G401 (cell line): ENCODE results near the gene TRMT5. TPM values are rescaled to one million over a fixed set of nuclear protein-coding genes. Genes with fewer than 3 reads are reported as not detected.

Experiments
- DNase-seq: peaks from one replicate; pipeline ENCODE4 v3.0.0-alpha.2; 2015; ENCODE audit warnings: low spot score
- in situ Hi-C: cut with HindIII; loops from 2 replicates; pipeline ENCODE4 v1.10.0; 2016; ENCODE audit warnings: low sequenced_read_pairs, mixed read lengths
- total RNA-seq: library from RNA; depleted of rRNA; stranded (reverse); fragments of >200 nt; shearing (Covaris generic); gene quantifications from 2 replicates; pipeline ENCODE4 v1.2.3, GENCODE V29; 2014; rRNA removed

TRMT5 gene, protein sequence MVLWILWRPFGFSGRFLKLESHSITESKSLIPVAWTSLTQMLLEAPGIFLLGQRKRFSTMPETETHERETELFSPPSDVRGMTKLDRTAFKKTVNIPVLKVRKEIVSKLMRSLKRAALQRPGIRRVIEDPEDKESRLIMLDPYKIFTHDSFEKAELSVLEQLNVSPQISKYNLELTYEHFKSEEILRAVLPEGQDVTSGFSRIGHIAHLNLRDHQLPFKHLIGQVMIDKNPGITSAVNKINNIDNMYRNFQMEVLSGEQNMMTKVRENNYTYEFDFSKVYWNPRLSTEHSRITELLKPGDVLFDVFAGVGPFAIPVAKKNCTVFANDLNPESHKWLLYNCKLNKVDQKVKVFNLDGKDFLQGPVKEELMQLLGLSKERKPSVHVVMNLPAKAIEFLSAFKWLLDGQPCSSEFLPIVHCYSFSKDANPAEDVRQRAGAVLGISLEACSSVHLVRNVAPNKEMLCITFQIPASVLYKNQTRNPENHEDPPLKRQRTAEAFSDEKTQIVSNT
- 9.3 and 23.5 TPM in 2 replicates for total RNA-seq

DNA sequence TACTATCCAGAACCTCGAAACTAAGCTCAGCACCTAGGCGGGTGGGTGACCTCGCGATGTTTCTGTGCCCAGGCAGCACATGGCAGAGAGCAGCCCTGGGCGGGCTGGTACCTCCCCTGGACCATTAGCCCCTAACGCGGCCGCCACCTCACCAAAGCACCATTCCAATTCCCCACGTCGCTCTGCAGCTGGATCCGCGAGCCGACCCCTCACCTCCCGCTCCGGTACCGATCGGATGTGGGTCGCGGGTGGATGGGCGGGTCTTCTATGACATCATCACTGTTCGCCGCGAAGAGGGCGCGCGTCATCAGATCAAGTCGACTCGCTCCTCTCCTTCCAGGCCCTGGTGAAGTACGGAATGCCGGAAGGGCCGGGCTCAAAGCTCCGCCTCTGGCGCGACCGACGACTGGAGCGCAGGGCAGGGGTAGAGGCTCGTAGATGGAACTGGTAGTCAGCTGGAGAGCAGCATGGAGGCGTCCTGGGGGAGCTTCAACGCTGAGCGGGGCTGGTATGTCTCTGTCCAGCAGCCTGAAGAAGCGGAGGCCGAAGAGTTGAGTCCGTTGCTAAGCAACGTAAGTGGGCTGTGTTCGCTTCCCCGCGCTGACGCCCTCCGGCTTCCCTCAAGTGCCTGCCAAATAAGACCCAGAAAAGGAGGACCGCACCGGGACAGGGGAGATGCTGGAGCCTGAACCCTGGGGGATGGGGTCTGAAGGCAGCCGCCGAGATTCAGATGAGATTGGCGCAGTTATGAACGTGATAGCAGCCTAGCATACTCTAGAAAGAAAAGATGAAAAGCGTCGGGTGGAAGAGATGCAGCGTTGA is at the start of gene TRMT5, which contains the start of gene SLC38A6:
TSS of gene TRMT5 (minus strand) at position 269 of the 822 bp plus-strand sequence. CDS start at position 163, 106 bp downstream.
TSS of gene SLC38A6 (plus strand) at position 435 of the 822 bp plus-strand sequence. CDS start at position 468, 33 bp downstream.
- DNase-seq = peak; percentile 94
- in situ Hi-C loops = no loop called here

DNA sequence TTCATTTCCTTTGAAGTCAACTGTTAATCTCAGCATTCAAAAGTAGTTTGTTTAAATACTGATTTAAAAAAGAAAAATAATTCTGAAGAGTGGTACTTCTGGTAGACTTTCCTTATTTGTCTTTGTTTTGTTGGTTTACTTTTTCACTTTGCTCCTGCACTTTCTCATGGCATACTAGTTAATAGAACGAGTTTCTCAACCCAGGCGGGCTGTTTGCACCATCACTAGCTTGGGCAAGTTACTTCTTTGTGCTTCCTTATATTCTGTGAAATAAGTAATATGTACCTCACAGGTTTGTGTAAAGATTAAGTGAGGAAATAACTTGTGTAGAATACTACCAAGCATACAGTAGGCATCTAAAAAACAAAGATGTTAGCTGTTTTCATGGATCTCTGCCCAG is 45.6 kb upstream of the TRMT5 start:
- in situ Hi-C loops = loop anchor here (10.0 kb wide), 1 partner anchor 372 kb away; no protein-coding TSS in a partner anchor

DNA sequence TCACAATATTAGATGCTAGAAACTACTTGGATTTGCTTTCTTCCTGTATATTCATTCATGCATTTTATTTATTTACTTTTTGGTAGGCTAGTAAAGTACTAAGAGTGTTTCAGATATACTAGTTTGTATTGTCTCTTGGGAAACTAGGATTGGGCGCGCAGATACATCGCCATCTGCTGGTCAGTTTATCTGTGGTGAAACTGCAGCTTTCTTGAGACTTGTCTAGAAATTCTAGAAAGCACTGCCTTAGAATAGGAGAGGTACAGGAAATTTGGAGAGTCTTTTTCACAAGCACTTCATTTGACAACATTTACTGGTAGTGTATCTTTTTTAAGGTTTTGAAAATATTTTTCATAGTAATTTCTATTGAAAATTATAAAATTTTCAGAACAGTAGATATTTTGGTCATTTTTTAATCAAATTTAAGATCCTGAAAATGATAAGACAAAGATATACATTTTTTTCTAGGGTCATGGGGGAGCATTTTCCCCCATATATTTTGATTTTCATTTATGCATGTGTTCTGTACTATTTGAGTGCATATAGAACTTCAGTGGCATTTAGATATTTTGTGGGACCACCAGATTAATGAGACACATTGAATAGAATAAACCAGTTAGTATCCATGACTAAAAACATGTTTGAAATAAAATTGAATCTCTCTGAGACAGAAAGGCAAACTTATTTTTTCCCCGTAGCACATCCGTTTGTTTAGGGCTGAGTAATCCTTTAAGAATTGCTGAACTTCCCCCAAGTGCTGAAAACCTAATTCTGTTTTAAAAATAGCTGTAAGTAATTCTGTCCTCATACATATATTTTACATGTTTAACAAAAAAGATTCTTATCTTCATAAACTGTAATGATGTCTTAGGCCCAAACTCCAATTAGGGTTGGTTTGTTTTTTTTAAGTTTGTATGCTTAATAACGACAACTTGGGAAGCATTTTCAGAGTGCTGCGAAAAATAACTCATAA is 44.7 kb upstream of the TRMT5 start:
- DNase-seq = peak; percentile 78
- in situ Hi-C loops = loop anchor here (10.0 kb wide), 1 partner anchor 371 kb away; no protein-coding TSS in a partner anchor

More for the DNA sequence above, 45.6 kb upstream of the TRMT5 start:
- no peak for DNase-seq

DNA sequence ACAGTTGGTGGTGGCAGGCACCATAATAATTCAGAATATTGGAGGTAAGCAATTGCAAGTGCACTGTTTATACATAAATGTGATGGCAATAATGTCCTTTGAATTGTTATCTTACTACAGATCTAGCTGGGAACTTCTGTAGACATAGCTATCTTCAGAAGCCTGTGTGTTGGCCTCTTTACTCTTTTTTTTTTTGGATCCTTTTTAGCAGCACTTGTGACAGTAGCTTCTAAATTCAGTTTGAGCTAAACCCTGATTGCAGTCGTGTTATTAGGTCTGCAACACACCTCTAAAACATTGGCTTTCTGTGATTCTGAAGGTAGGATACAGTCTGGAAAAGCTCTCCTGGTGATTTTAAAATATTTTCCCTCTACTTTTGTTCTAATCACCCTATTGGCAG is 38.7 kb upstream of the TRMT5 start:
- in situ Hi-C loops = no loop called here
- DNase-seq = no peak

DNA sequence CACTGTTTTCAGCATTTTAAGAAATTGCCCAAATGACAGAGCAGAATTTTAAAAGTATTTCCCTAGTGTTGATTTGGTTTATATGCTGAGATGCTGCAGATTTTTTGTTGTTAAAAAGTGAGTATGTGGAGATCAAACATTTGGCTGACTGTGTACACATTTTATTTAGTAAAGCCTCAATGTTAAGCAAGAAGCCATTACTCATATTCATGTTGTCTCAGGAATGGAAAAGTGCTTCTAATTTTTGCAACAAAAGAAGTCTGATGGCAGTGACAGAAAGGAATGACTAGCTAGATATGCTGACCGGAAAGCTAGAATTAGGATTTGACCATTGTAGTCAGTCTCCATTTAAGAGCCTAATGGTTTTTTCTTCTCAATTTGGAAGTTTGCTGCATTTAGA is 22.7 kb upstream of the TRMT5 start:
- no peak for DNase-seq
- in situ Hi-C loops = no loop called here

DNA sequence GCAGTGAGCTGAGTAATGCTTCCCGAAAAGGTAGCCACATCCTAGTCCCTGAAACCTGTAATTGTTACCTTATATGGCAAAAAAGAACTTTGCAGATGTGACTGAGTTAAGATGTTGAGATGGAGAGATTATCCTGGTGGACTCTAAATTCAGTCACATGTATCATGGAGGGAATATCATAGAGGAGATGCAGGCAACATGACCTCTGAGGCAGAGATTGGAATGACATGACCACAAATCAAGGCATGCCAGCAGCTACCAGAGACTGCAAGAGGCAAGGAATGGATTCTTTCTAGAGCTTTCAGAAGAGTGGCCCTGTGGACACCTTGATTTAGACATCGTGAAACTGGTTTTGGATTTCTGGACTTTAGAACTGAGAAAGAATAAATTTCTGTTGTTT is 18.7 kb upstream of the TRMT5 start:
- DNase-seq = no peak
- in situ Hi-C loops = no loop called here

DNA sequence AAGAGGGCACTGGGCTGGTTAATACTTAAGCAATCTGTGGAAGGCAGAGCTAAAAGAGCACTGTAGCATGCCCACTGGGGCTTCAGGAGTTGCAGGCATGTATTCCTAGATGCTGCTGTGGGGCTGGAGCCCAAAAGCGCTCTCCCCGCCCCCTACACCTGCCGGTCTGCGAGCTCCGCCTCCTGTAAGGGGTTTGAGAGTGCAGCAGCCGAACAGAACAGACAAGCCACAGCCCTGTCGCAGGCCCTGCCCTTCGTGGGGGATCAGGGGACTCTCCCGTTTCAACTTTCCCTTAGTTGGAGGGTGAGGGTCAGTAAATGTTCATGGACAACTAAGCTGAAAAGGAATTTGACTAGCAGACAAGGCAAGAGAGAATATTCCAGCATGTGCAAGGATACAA is 17.7 kb upstream of the TRMT5 start:
- DNase-seq = no peak
- in situ Hi-C loops = no loop called here

DNA sequence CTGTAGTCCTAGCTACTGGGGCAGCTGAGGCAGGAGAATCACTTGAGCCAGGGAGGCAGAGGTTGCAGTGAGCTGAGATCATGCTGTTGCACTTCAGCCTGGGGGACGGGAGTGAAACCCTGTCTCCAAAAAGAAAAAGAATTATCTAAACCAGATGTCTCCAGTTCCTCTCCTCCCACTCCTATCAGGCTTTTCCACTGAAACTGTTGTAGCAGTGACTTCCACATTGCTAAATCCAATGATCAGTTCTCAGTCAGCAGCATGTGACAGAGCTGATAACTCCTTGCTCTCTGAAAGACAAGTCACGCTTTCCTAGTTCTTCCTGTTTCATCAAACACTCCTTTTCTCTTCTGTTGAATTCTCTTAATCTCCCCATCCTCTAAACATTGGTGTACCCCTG is 8.7 kb upstream of the TRMT5 start:
- in situ Hi-C loops = no loop called here
- no peak for DNase-seq

DNA sequence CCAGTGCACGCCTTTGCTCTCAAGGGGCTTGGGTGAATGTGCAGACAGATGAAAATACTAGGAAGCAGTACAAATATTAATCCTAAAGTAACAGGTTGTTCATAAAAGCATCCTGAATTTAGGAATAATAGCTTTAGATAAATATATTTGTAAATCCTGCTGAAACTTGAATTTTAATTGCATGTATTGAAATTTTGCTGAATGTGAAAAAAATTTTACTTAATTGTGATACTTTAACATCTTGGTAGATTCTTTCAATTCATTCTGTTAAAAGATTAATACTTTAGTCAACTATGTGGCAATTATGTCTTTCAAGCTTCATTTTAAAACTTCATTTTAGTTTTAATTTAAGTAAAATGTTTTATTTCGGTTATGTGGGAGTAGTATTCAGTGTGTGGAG is 5.6 kb upstream of the TRMT5 start:
- in situ Hi-C loops = no loop called here
- no peak for DNase-seq

DNA sequence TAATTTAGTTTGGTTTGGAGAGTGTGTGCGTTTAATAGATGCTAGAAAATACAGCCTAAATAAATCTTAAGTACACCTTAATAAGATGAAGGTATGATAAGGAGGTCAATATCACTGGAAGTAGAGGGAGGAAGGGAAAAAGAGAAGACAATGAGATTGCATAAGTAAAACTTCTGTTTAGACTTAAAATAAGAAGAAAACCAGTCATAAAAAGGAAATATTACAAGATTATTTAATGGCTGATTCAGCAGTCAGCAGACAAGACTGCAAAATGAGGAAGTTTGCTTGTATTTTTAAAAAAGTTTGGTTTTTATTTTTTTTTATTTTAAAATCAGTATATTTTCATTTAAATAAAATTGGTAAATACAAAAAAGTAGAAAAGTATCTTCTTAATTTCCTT is 3.3 kb upstream of the TRMT5 start:
- in situ Hi-C loops = no loop called here
- no peak for DNase-seq

DNA sequence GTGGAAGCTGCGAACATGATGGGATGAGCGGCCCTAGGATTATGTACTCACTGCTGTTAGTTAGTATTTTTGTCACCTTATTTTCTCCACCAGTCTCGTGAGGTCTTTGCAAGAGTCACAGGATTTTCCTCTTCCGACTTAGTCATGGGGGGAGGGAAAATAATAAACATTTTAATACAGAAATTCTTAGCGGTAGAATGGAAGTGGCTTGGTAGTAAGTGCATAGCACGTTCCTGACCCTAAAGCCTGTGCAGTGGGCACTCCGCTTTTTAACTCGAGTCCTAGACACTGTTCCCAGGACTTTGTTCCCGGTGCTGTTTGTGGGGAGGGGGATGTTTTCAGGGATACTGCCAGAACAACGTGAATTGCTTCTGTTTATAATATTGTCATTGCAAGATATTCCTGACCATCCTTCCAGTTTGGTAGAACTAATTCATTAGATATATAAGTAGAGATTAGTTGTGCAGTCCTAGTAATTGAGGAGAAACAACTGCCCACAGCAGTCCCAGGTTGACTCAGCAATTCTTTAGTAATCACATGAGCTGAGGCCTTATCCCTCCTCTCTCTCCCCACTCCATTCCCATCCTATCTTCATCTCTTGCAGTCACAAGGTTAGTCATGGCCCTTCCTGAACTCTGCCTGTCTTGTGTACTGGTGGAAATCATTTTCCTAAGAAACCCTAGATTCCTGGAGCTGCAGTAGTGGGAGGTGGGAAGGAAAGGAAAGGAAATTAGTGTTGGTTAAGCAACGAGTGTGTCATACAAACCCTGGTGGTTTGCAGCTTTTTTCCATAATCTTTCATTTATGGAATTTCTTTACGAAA is 965 bp upstream of the TRMT5 start:
- in situ Hi-C loops = no loop called here
- peak; percentile 20 for DNase-seq

DNA sequence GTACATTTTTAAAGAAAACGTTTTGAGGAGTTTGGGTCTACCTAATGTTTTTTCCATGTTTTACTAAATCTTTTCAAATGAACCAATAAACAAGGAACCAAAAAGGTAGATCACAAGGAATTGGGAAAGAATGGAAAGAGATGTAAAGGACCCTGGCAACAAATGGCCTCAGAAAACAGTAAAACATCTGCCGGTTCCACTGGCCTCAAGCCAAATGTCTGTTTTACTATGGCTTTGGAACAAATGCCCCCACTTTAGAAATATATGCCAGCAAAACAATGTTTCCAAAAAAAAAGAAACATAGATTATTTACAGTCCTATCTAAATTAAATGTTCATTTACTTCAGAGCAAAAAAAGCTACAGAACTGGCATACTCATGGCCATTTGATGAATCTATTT is 3.0 kb downstream of the TRMT5 start:
- no peak for DNase-seq
- in situ Hi-C loops = no loop called here

DNA sequence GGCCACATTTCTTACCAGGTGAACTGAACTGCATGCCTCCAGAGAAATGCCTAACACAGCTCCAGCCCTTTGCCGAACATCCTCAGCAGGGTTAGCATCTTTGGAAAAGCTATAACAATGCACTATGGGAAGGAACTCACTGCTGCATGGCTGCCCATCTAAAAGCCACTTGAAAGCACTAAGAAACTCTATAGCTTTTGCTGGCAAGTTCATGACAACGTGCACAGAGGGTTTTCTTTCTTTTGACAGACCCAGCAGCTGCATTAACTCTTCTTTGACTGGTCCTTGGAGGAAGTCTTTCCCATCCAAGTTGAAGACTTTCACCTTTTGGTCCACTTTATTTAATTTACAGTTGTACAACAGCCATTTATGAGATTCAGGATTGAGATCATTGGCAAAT is 5.3 kb downstream of the TRMT5 start:
- in situ Hi-C loops = no loop called here
- peak; percentile 21 for DNase-seq

DNA sequence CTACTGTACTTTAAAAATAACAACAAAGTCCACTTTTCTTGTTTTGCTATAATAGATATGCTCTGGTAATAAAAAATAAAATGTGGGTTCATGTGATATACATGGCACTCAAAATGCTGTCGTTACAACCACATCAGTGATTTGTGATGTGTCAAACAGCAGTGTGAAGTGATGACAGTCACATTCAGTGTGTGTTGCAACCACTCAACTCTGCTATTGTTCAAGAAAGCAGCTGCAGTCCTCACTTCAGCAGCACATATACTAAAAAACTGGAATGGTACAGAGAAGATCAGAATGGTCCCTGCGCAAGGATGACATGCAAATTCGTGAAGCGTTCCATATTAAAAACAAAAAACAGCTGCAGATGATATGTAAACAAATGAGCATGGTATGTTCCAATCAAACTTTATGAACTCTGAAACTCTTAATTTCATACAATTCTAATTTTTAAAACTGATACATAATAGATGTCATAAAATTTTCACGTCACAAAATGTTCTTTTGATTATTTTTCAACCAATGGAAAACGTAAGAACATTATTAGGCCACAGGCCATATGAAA is 6.7 kb downstream of the TRMT5 start:
- in situ Hi-C loops = no loop called here
- no peak for DNase-seq

DNA sequence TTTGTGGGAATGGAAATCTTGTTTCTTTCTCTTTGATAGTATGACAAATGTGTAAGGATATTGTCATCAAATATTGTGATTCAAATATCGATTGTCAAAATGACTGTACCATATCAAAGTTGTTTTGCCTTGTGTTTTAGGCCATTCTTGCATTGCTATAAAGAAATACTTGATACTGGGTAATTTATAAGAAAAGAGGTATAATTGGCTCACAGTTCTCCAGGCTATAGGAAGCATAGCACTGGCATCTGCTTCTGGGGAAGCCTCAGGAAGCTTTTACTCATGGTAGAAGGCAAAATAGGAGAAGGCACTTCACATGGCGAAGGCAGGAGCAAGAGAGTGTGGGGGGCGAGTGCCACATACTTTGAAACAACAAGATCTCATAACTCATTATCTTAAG is 7.8 kb downstream of the TRMT5 start:
- in situ Hi-C loops = no loop called here
- no peak for DNase-seq

DNA sequence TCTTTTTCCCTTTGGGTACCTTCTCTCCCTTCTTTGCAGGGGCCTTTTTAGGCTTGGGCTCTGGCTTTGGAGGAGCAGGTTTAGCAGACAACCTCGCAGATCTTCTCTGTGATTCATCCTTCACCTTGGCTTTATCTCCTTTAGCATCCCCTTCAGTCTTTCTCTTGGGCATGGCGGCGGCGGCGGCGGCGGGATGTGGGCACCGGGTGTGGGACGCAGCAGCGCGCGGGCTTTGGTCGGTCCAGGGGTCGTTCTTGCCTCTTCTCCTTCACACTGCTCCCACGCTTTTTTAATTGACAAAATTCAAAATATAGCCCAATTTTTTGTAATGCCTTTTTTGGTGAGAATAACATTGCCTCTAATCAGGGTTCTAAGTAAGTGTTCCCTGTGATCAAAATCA is 8.6 kb downstream of the TRMT5 start:
- no peak for DNase-seq
- in situ Hi-C loops = no loop called here

DNA sequence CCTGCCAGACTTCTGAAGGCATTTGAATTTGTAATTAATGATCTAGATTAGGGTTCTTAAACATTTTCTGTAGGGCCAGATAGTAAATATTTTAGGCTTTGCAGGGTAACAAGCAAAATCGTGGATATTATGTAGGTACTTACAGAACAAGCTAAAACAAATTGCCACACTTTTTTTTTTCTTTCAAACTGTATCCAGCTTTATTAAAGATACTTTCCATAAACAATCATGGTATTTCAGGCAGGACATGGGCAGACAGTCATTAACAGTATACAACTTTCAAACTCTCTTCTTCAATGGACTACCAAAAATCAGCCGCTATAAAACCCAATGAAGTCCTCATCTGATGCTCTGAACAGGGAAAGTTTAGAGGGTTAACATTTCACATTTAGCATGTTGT is 9.6 kb downstream of the TRMT5 start:
- no peak for DNase-seq
- in situ Hi-C loops = no loop called here

DNA sequence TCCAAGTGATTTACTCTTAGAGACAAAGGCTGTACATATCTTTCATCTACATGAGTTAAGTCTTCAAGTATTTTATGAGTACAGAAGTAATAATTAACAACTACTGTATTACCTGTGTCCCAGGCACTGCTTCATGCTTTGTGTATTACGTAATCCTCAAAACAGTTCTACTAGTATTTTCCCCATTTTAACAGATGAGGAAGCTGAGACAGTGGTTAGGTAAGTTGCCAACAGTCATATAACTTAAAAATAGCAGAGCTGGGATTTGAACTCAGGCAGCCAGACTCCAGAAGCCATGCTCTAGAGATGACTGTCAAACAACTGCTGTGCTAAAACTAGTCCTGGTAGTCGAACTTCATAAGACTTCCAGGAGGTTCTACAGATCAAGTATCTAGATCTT is 10.7 kb downstream of the TRMT5 start:
- in situ Hi-C loops = no loop called here
- DNase-seq = no peak
